SJSA1 (cell line): ENCODE data around the gene PLEKHN1. TPM values are rescaled to one million over a fixed set of nuclear protein-coding genes. Genes with fewer than 3 reads are reported as not detected.

ENCODE experiments used
- DNase-seq, 2 experiments: peaks; one replicate each; pipeline ENCODE4 v3.0.0-alpha.2; 2015 to 2020; ENCODE audit warnings: low spot score in 2 of 2, low read depth in 1 of 2
- H3K27ac ChIP-seq: fragments of 250-450 bp; sonication (Bioruptor Pico); 2 replicates; pipeline ENCODE4 v1.5.1; 2020; ENCODE audit warnings: mild to moderate bottlenecking, moderate library complexity
- H3K27me3 ChIP-seq: fragments of 250-450 bp; sonication (Bioruptor Pico); replicated peaks from 2 replicates; pipeline ENCODE4 v1.5.1; 2020; ENCODE audit warnings: mild to moderate bottlenecking, moderate library complexity
- H3K36me3 ChIP-seq: fragments of 250-450 bp; sonication (Bioruptor Pico); 2 replicates; pipeline ENCODE4 v1.5.1; 2020; ENCODE audit warnings: mild to moderate bottlenecking
- H3K4me1 ChIP-seq: fragments of 250-450 bp; sonication (Bioruptor Pico); replicated peaks from 2 replicates; pipeline ENCODE4 v1.6.1; 2021; ENCODE audit warnings: mild to moderate bottlenecking
- H3K4me3 ChIP-seq: fragments of 250-450 bp; sonication (Bioruptor Pico); 2 replicates; pipeline ENCODE4 v1.5.1; 2020; ENCODE audit warnings: mild to moderate bottlenecking
- H3K9me3 ChIP-seq: fragments of 250-450 bp; sonication (Bioruptor Pico); replicated peaks from 2 replicates; pipeline ENCODE4 v1.5.1; 2020; ENCODE audit warnings: mild to moderate bottlenecking
- total RNA-seq: library from RNA; depleted of rRNA; stranded (reverse); fragments of >200 nt; shearing (Covaris generic); gene quantifications from 2 replicates; pipeline ENCODE4 v1.2.3, GENCODE V29; 2014; rRNA removed

Gene PLEKHN1, protein sequence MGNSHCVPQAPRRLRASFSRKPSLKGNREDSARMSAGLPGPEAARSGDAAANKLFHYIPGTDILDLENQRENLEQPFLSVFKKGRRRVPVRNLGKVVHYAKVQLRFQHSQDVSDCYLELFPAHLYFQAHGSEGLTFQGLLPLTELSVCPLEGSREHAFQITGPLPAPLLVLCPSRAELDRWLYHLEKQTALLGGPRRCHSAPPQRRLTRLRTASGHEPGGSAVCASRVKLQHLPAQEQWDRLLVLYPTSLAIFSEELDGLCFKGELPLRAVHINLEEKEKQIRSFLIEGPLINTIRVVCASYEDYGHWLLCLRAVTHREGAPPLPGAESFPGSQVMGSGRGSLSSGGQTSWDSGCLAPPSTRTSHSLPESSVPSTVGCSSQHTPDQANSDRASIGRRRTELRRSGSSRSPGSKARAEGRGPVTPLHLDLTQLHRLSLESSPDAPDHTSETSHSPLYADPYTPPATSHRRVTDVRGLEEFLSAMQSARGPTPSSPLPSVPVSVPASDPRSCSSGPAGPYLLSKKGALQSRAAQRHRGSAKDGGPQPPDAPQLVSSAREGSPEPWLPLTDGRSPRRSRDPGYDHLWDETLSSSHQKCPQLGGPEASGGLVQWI
- 0.34 TPM in 1 of 2 replicates, not detected in the other for total RNA-seq

DNA sequence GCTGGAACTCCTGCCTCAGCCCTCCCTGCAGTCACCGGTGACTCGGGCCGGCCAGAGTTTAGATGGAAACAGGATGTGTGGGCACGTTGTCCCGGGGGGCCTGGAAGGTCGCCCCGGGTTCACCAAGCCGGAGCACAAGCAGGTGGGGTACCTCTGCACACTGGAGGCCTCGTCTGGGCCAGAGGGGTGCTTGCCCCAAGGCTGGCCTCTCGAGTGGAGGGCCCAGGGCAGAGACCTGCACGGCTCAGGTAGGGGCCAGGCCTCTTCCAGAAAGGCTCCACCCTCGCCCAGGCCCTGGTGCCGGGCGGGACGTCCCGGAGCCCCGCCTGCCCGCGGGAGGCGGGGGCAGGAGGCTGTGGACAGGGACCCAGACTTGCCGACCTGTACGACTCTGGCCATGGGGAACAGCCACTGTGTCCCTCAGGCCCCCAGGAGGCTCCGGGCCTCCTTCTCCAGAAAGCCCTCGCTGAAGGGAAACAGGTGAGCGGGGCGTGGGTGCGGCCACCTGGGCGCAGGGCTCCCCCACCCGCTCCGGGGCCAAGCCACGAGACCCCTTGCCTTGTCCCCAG, at the start of gene PLEKHN1:
Gene PLEKHN1, plus strand, starts transcription at position 348 of the 569 bp plus-strand sequence. Its CDS starts 50 bp downstream, at position 398.
- Histone ChIP-seq H3K27ac (peak within 1 kb of the TSS; percentile 28; the same call in 1 of the 2 replicates), H3K27me3 (peaks cover 12% of the 10 kb centered on the region; the same call in 1 of the 2 replicates), H3K36me3 (peaks cover 30% of the 10 kb centered on the region), H3K4me3 (peak within 1 kb of the TSS; percentile 54), H3K9me3 (no peaks in the 10 kb centered on the region), H3K4me1 (peaks cover 17% of the 10 kb centered on the region)
- no peak for DNase-seq

DNA sequence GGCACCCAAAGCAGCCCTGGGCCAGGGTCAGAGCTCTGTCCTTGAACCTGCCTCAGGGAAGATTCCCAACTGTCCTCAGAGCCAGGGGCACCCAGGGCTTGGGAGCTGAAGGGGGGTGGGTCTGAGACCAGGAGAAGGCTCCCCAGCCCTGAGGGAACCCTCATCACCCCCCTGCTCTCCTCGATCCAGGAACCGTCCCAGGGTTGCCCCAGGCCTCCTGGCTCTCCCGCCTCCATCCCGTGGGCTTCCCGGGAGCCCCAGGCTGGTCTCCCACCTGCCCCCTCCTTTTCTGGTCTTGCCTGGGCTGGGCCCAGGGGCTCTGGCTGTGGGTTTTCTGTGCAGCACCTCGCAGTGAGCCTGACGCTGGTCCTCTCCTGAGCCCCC, 49.2 kb upstream of the PLEKHN1 start:
- no peaks in the 10 kb centered on the region; the same call in 1 of the 2 replicates for H3K9me3 ChIP-seq
- H3K36me3 ChIP-seq: peaks cover 10% of the 10 kb centered on the region; the same call in 1 of the 2 replicates
- peaks cover 42% of the 10 kb centered on the region for H3K27me3 ChIP-seq
- no peak for DNase-seq
- H3K4me1 ChIP-seq: peaks cover 19% of the 10 kb centered on the region
- H3K4me3 ChIP-seq: no peak overlapping the region
- no peak overlapping the region for H3K27ac ChIP-seq

DNA sequence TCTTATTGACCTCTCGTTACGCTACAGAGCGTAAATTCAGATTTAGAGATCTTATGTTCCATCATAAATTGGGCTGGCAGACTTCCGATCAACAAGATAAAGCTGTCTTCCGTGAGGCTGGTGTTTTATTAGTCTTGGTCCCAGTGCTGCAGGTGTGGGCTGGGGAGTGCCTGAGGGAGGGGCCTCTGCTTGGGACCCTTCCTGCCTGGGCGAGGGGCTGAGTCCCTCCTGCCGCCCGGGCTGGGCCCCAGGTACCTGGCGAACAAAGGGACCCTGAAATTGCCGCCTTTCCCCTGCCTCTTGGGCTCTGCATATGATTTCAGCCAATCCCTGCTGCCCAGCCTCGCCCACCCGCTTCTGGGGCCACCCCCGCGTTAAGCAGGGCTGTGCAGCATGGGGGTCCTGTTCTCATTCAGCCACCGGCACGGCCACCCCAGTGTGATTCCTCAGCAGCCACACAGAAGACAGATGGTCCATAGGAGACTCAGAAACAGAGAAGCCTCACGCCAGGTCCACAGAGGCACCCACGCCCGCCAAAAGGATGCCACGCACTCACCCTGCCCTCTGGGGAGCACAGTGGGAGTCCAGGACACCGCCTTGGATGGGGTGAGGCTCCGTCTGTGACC, 48.7 kb upstream of the PLEKHN1 start:
- no peak overlapping the region for H3K27ac ChIP-seq
- peaks cover 42% of the 10 kb centered on the region for H3K27me3 ChIP-seq

DNA sequence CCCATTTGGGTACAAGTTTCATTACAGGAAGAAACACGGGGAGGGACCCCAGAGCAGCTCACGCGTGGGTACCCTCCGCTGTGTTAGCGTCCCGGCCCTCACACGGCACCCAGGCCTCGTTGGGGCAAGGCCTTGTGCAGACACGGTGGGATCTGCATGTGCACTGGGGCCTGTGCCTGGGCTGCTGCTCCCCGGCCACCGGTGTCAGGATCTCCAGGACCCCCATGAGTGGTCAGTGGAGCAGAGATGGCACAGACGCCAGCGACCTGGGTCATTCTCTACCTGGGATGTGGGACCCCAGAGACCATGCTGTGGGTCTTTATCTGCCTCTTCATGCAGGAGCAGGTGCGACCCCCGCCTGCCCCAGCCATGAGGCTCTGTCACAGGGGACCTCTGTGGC, 47.9 kb upstream of the PLEKHN1 start:
- peak in 1 of 2 experiments; percentile 7 for DNase-seq
- H3K27ac ChIP-seq: no peak overlapping the region
- peaks cover 26% of the 10 kb centered on the region for H3K4me1 ChIP-seq
- no peak overlapping the region for H3K4me3 ChIP-seq
- peaks cover 42% of the 10 kb centered on the region for H3K27me3 ChIP-seq
- no peaks in the 10 kb centered on the region; the same call in 1 of the 2 replicates for H3K9me3 ChIP-seq
- H3K36me3 ChIP-seq: peaks cover 23% of the 10 kb centered on the region

More for the DNA sequence above, 48.7 kb upstream of the PLEKHN1 start:
- no peak for DNase-seq
- Histone ChIP-seq H3K4me3 (no peak overlapping the region), H3K36me3 (peaks cover 15% of the 10 kb centered on the region), H3K4me1 (peaks cover 19% of the 10 kb centered on the region), H3K9me3 (no peaks in the 10 kb centered on the region; the same call in 1 of the 2 replicates)

DNA sequence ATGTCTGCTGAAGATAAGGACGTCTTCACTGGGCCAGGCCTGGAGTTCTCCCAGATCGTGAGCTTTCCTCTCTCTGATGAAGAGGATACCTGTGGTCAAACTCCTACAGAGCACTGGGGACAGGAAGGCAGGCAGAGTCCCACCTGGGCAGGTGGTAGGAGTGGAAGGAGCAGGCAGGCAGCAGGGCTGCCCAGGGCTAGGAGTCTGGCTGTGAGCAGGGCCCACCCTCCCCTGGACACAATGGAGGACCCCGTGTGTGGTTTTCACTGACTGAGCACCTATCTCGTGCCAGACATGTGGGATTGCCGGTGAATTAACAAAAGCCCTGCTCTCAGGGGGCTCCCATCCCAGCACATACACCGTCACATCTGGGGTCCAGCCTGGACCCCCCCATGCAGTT, 47.4 kb upstream of the PLEKHN1 start:
- Histone ChIP-seq H3K9me3 (no peaks in the 10 kb centered on the region; the same call in 1 of the 2 replicates), H3K27me3 (peaks cover 42% of the 10 kb centered on the region), H3K4me1 (peaks cover 31% of the 10 kb centered on the region), H3K27ac (no peak overlapping the region), H3K36me3 (peaks cover 25% of the 10 kb centered on the region), H3K4me3 (no peak overlapping the region)
- DNase-seq: no peak

DNA sequence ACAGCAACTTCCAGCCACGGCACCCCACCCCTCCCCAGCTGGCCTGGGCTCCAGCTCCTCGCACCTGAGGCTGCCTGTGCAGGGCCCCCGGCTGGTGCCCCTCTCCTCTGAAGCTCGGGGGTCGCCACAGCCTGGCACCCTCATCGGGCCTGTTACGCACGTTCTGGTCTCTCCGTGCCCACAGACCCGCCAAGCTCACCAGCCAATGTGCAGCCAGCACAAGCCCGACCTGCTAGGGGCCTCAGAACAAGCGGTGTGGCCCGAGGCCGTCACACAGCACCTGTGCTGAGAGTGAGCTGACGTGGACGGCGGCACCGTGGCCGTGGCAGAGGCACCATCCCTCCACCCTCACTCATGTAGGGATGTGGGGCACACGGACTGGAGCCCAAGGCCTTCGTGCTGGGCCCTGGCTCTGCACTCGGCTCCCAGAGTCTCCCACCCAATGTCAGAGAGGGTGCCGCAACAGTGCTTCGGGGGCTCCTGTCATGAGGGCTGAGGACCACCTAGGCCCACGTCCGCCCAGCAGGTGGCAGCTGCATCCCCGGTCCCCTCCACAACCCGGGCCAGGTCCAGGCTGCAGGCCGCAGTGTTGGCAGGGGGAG, 46.9 kb upstream of the PLEKHN1 start:
- DNase-seq: no peak
- H3K4me3 ChIP-seq: no peak overlapping the region
- peaks cover 38% of the 10 kb centered on the region for H3K27me3 ChIP-seq
- peaks cover 28% of the 10 kb centered on the region for H3K36me3 ChIP-seq
- no peaks in the 10 kb centered on the region; the same call in none of the 2 replicates for H3K9me3 ChIP-seq
- peaks cover 36% of the 10 kb centered on the region for H3K4me1 ChIP-seq
- no peak overlapping the region for H3K27ac ChIP-seq

DNA sequence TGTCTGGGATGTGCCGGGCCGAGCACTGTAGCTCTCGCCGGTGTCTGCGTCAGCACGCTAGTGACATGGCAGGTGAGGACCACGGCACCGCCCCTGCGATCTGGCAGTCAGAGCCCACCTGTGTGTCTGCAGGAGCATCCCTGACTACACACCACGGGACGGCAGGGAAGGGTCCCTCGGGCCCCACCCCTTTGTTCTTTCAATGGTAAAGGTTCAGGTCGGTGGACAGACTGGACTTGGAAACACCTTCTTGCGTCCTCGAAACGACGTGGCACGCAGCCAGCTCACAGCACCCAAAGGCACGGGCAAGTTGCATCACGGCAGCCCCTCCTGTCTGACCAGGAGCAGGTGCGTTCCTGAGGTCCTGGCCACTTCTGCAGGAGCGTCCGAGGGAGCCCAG, 46.3 kb upstream of the PLEKHN1 start:
- H3K4me1 ChIP-seq: peaks cover 38% of the 10 kb centered on the region
- peaks cover 37% of the 10 kb centered on the region for H3K27me3 ChIP-seq
- no peak overlapping the region for H3K27ac ChIP-seq
- no peak for DNase-seq
- peaks cover 34% of the 10 kb centered on the region for H3K36me3 ChIP-seq
- no peak overlapping the region for H3K4me3 ChIP-seq
- H3K9me3 ChIP-seq: no peaks in the 10 kb centered on the region; the same call in none of the 2 replicates

DNA sequence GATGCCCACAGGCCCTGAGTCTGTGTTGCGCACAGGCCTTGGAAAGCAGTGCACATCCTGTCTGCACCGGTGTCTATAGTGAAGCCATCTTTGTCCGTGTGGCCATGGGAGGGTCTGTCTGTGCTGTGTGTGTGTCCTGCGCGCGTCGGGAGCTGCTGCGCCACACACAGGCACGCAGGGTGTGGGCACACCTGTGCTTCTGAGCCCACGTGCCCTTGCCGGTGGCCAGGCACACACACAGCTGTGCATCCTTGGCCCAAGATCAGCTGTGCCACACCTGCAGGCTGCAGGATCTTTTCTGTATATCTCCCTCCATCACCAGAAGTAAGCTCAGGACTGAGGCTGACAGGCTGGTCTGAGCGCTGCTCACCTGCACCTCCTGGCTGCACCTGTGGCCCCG, 45.8 kb upstream of the PLEKHN1 start:
- Histone ChIP-seq H3K27me3 (peaks cover 31% of the 10 kb centered on the region), H3K4me1 (peaks cover 41% of the 10 kb centered on the region), H3K4me3 (no peak overlapping the region), H3K36me3 (peaks cover 35% of the 10 kb centered on the region), H3K9me3 (no peaks in the 10 kb centered on the region; the same call in none of the 2 replicates), H3K27ac (no peak overlapping the region)
- peak in 1 of 2 experiments; percentile 7 for DNase-seq

DNA sequence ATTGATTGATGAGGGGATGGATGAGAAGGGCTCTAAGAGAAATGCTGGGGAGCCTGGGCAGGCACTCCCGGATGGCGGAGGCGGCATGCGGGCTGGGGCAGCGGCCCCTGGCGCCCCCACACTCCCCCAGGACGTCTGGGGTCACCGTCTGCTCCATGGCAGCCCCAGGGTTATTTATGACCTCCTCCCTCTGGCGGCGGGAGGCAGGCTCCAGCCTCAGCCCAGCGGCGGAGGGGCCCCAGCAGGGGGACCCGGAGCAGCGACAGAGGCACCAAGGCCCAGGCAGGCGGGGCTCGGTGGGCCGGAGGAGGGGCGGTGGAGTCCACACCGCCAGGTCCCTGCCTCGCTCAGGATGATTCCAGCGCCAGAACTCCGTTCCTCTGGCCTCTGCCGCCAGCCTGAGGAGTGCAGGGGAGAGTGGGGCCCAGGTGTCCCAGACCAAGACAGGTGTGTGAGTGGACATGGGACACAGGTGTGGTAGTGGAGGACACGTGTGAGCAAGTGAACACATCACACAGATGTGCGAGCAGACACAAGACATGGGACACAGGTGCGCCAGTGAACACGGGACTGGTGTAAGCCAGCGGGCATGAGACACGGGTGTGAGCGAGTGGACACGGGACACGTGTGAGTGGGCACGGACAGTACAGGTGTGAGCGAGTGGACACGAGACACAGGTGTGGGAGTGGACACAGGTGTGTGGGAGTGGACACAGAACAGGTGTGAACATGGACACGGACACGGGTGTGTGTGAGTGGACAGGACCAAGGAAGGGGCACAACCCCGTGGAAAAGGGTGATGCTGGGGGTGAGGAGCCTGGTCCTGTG, 45.1 kb upstream of the PLEKHN1 start:
- Histone ChIP-seq H3K36me3 (peaks cover 41% of the 10 kb centered on the region), H3K4me3 (peak overlapping the region; percentile 7; the same call in 1 of the 2 replicates), H3K4me1 (peaks cover 48% of the 10 kb centered on the region), H3K27me3 (peaks cover 24% of the 10 kb centered on the region), H3K9me3 (no peaks in the 10 kb centered on the region; the same call in none of the 2 replicates), H3K27ac (no peak overlapping the region)
- peak; percentile 75 to 82 for DNase-seq

DNA sequence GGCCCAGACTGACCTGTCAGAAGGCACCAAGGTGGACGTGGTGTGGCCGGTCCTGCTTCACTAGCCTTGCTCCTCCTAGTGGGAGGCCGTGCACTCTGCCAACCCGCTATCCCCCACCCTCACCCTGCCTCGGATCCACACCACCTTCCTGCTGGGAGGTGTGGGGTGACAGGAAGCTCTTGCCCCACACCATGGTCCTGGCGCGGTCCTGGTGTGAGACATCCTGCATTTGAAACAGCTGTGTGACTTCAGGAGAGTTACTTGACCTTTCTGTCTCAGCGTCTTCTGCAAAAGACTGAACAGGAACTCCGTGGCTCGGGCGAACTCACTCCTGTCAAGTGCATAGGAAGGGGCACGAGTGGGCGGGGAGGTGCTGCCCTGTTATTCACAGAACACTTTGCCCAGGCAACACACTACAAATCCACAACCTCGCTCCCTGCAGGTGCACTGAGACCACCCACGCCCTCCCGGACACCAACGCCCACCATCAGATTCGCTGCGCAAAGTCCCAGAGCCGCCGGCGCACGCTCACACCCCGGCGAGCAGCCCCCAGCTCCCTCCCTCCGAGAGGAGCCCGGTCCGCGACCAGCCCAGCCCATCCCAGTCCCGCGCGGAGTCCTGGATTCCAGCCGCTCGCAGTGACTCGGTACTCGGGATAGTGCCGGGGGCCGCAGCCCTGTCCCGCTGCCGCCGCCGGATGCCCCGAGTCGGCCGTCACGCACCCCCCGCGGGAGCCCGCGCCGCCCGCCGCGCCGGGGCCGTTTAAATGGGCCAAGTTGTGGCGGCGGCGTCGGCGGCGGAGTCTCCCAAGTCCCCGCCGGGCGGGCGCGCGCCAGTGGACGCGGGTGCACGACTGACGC, 42.9 kb upstream of the PLEKHN1 start, which contains the start of gene SAMD11:
Gene SAMD11, plus strand, starts transcription at position 793 of the 860 bp plus-strand sequence. CDS start 509 bp downstream, outside the sequence.
- H3K27ac ChIP-seq: no peak within 1 kb of the TSS
- peaks cover 3% of the 10 kb centered on the region for H3K27me3 ChIP-seq
- peak within 1 kb of the TSS; percentile 93 for H3K4me3 ChIP-seq
- H3K9me3 ChIP-seq: no peaks in the 10 kb centered on the region; the same call in 1 of the 2 replicates
- peak; percentile 65 to 85 for DNase-seq
- peaks cover 60% of the 10 kb centered on the region for H3K36me3 ChIP-seq
- H3K4me1 ChIP-seq: peaks cover 53% of the 10 kb centered on the region

DNA sequence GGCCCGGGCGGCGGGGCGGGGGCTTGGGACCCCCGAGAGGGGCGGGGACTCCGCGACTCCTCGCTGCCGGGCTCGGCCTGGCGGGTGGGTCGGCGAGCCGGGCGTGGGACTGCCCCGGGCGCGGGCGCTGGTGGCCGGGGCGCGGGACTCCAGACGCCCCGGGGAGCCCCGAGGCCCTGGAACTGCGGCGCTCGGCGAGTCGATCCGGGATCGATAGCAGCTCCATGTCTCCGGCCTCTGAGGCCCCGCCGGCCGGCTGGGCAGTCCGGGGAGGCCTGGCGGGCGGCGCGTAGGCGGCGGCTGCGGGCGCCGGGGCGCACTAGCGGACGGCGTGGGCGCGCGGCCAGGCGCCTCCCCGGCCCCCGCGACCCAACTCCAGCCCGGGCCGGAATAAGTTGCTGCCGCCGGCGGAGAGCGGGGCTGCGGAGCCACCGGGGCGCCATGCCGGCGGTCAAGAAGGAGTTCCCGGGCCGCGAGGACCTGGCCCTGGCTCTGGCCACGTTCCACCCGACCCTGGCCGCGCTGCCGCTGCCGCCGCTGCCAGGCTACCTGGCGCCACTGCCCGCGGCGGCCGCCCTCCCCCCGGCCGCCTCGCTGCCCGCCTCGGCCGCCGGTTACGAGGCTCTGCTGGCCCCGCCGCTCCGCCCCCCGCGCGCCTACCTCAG, 42.2 kb upstream of the PLEKHN1 start:
- Histone ChIP-seq H3K27ac (no peak overlapping the region), H3K4me1 (peaks cover 53% of the 10 kb centered on the region), H3K4me3 (peak overlapping the region; percentile 93), H3K27me3 (no peaks in the 10 kb centered on the region), H3K36me3 (peaks cover 67% of the 10 kb centered on the region), H3K9me3 (no peaks in the 10 kb centered on the region; the same call in 1 of the 2 replicates)
- DNase-seq: peak in 1 of 2 experiments; percentile 50
